Mesendoderm (in vitro differentiated cells): ENCODE results near the gene SENP8.
"Not testable (repeated sequence)": the region's sequence is repeated elsewhere in the genome, so short reads cannot be mapped to it uniquely, and the experiment has no call there.

ENCODE experiments used
- DNase-seq: peaks from one replicate; pipeline ENCODE4 v3.0.0; 2013
- H2AK5ac ChIP-seq: 2 replicates; pipeline ENCODE4 v1.6.1; 2013; ENCODE audit warnings: low read length, inconsistent platforms
- H2BK120ac ChIP-seq: 2 replicates; pipeline ENCODE4 v1.6.1; 2013; ENCODE audit warnings: low read depth, mild to moderate bottlenecking, low read length, moderate library complexity, mixed read lengths
- H2BK15ac ChIP-seq: replicated peaks from 2 replicates; pipeline ENCODE4 v1.6.1; 2013; ENCODE audit warnings: low read depth, mild to moderate bottlenecking, moderate library complexity
- H2BK5ac ChIP-seq: 2 replicates; pipeline ENCODE4 v1.6.1; 2013; ENCODE audit warnings: low read length, inconsistent platforms
- H3K18ac ChIP-seq: 2 replicates; pipeline ENCODE4 v1.6.1; 2013; ENCODE audit warnings: mild to moderate bottlenecking, low read length, mixed read lengths
- H3K23ac ChIP-seq: one replicate; pipeline ENCODE4 v1.6.1; 2013; ENCODE audit warnings: low read length
- H3K27ac ChIP-seq: 2 replicates; pipeline ENCODE4 v1.5.1; 2013; ENCODE audit warnings: low read depth, mild to moderate bottlenecking, inconsistent platforms, low read length, moderate library complexity
- H3K27me3 ChIP-seq: 2 replicates; pipeline ENCODE4 v1.6.1; 2013; ENCODE audit warnings: low read length, control low read depth, mild to moderate bottlenecking, inconsistent platforms; ENCODE audit not compliant: insufficient read depth, poor library complexity
- H3K36me3 ChIP-seq: 2 replicates; pipeline ENCODE4 v1.6.1; 2013; ENCODE audit warnings: low read length, inconsistent platforms; ENCODE audit not compliant: control insufficient read depth, insufficient read depth
- H3K4ac ChIP-seq: one replicate; pipeline ENCODE4 v1.6.1; 2013; ENCODE audit warnings: low read depth, mild to moderate bottlenecking, low read length, moderate library complexity
- H3K4me1 ChIP-seq: 2 replicates; pipeline ENCODE4 v1.6.1; 2013; ENCODE audit warnings: low read depth, low read length, inconsistent platforms; ENCODE audit not compliant: control insufficient read depth
- H3K4me2 ChIP-seq: 2 replicates; pipeline ENCODE4 v1.6.1; 2013; ENCODE audit warnings: low read length
- H3K4me3 ChIP-seq: 2 replicates; pipeline ENCODE4 v1.5.1; 2013; ENCODE audit warnings: mild to moderate bottlenecking, low read length
- H3K56ac ChIP-seq: one replicate; pipeline ENCODE4 v1.6.1; 2013; ENCODE audit warnings: low read length
- H3K79me1 ChIP-seq: 2 replicates; pipeline ENCODE4 v1.6.1; 2013; ENCODE audit warnings: low read length, inconsistent platforms
- H3K79me2 ChIP-seq: 2 replicates; pipeline ENCODE4 v1.6.1; 2013; ENCODE audit warnings: mild to moderate bottlenecking, low read length; ENCODE audit not compliant: control insufficient read depth, insufficient read depth
- H3K9ac ChIP-seq: 2 replicates; pipeline ENCODE4 v1.6.1; 2013; ENCODE audit warnings: low read length, inconsistent platforms
- H4K5ac ChIP-seq: one replicate; pipeline ENCODE4 v1.6.1; 2013; ENCODE audit warnings: low read length
- H4K8ac ChIP-seq: one replicate; pipeline ENCODE4 v1.6.1; 2013; ENCODE audit warnings: low read depth, mild to moderate bottlenecking, control low read depth, low read length, moderate library complexity
- WGBS: extraction: QIAGEN DNeasy Blood & Tissue Kit; methylation state at CpG from one replicate; pipeline ENCODE4 v1.1.7; 2013; ENCODE audit warnings: low lambda C conversion rate, missing lambda C conversion rate; ENCODE audit not compliant: insufficient coverage; ENCODE audit errors: extremely low coverage; 5-methylcytosine and 5-hydroxymethylcytosine counted together

SENP8 gene

GRCh38 chr15:72170691-72171090 lies 52.5 kb downstream of the SENP8 start:
- Histone ChIP-seq H3K4me2 (no peak overlapping the region), H3K27me3 (no peaks in the 10 kb centered on the region), H2BK15ac (no peak overlapping the region), H3K4ac (no peak overlapping the region), H4K5ac (no peak overlapping the region), H3K23ac (no peak overlapping the region), H3K4me1 (peaks cover 6% of the 10 kb centered on the region), H3K18ac (no peak overlapping the region), H2AK5ac (no peak overlapping the region), H3K27ac (no peak overlapping the region), H3K79me2 (no peaks in the 10 kb centered on the region), H4K8ac (no peak overlapping the region), H3K36me3 (no peaks in the 10 kb centered on the region), H3K79me1 (no peaks in the 10 kb centered on the region), H3K56ac (no peak overlapping the region), H3K9ac (no peak overlapping the region), H2BK120ac (no peak overlapping the region), H3K4me3 (no peak overlapping the region), H2BK5ac (no peak overlapping the region)
- DNase-seq: no peak
- no CpG with 5 or more reads among the region's 7 CpGs for WGBS

- H3K4me2 ChIP-seq, H3K79me1 ChIP-seq, H2BK120ac ChIP-seq, H2BK15ac ChIP-seq, H3K23ac ChIP-seq, H3K4me1 ChIP-seq, H4K5ac ChIP-seq, H3K36me3 ChIP-seq, H3K9ac ChIP-seq, H3K56ac ChIP-seq, H2BK5ac ChIP-seq, H2AK5ac ChIP-seq, H3K27ac ChIP-seq, DNase-seq, H3K79me2 ChIP-seq, H3K18ac ChIP-seq, H4K8ac ChIP-seq, H3K4ac ChIP-seq, H3K27me3 ChIP-seq, H3K4me3 ChIP-seq: not testable (repeated sequence)
- WGBS: no CpG with 5 or more reads among the region's 10 CpGs
Measured at GRCh38 chr15:72171978-72172377, 53.8 kb downstream of the SENP8 start.

- Histone ChIP-seq H3K79me2 (no peaks in the 10 kb centered on the region), H3K56ac (no peak overlapping the region), H3K4me3 (no peak overlapping the region), H4K5ac (no peak overlapping the region), H2BK15ac (no peak overlapping the region), H4K8ac (no peak overlapping the region), H3K4ac (no peak overlapping the region), H2BK5ac (no peak overlapping the region), H2AK5ac (no peak overlapping the region), H3K79me1 (no peaks in the 10 kb centered on the region), H3K18ac (no peak overlapping the region), H3K9ac (no peak overlapping the region), H2BK120ac (no peak overlapping the region), H3K27me3 (no peaks in the 10 kb centered on the region), H3K23ac (no peak overlapping the region), H3K27ac (no peak overlapping the region), H3K4me2 (no peak overlapping the region), H3K4me1 (peaks cover 6% of the 10 kb centered on the region), H3K36me3 (no peaks in the 10 kb centered on the region)
- DNase-seq: no peak
- no CpG with 5 or more reads among the region's 5 CpGs for WGBS
Measured at GRCh38 chr15:72172796-72173195, 54.6 kb downstream of the SENP8 start.

GRCh38 chr15:72173401-72173800 lies 55.2 kb downstream of the SENP8 start:
- H2BK15ac ChIP-seq: no peak overlapping the region
- no peaks in the 10 kb centered on the region for H3K27me3 ChIP-seq
- H3K9ac ChIP-seq: no peak overlapping the region
- no peaks in the 10 kb centered on the region for H3K79me1 ChIP-seq
- H3K56ac ChIP-seq: no peak overlapping the region
- H3K36me3 ChIP-seq: no peaks in the 10 kb centered on the region
- no peak overlapping the region for H3K23ac ChIP-seq
- no peak overlapping the region for H2AK5ac ChIP-seq
- DNase-seq: no peak
- peaks cover 2% of the 10 kb centered on the region for H3K4me1 ChIP-seq
- H2BK5ac ChIP-seq: no peak overlapping the region
- H4K5ac ChIP-seq: no peak overlapping the region
- no peak overlapping the region for H2BK120ac ChIP-seq
- H3K18ac ChIP-seq: no peak overlapping the region
- H4K8ac ChIP-seq: no peak overlapping the region
- H3K4ac ChIP-seq: no peak overlapping the region
- H3K4me2 ChIP-seq: no peak overlapping the region
- H3K27ac ChIP-seq: no peak overlapping the region
- H3K79me2 ChIP-seq: no peaks in the 10 kb centered on the region
- no CpG with 5 or more reads among the region's 6 CpGs for WGBS
- no peak overlapping the region for H3K4me3 ChIP-seq

- H2BK120ac ChIP-seq: no peak overlapping the region
- no CpG with 5 or more reads among the region's 12 CpGs for WGBS
Measured at GRCh38 chr15:72173864-72174550, 55.8 kb downstream of the SENP8 start.

GRCh38 chr15:72174551-72175165 lies 56.5 kb downstream of the SENP8 start:
- H2AK5ac ChIP-seq: no peak overlapping the region
- H3K4me2 ChIP-seq: no peak overlapping the region
- no peak overlapping the region for H4K8ac ChIP-seq
- no peak overlapping the region for H3K23ac ChIP-seq
- no peak overlapping the region for H3K9ac ChIP-seq
- no peak overlapping the region for H3K4me3 ChIP-seq
- no peaks in the 10 kb centered on the region for H3K36me3 ChIP-seq
- no peak overlapping the region for H2BK120ac ChIP-seq
- no peaks in the 10 kb centered on the region for H3K27me3 ChIP-seq
- H3K79me2 ChIP-seq: no peaks in the 10 kb centered on the region
- no peak overlapping the region for H3K56ac ChIP-seq
- H3K4ac ChIP-seq: no peak overlapping the region
- WGBS: no CpG with 5 or more reads among the region's 5 CpGs
- H3K18ac ChIP-seq: no peak overlapping the region
- no peaks in the 10 kb centered on the region for H3K79me1 ChIP-seq
- no peak for DNase-seq
- no peak overlapping the region for H2BK15ac ChIP-seq
- no peak overlapping the region for H3K27ac ChIP-seq
- H3K4me1 ChIP-seq: no peaks in the 10 kb centered on the region
- no peak overlapping the region for H4K5ac ChIP-seq
- H2BK5ac ChIP-seq: no peak overlapping the region

More at GRCh38 chr15:72173864-72174550, 55.8 kb downstream of the SENP8 start:
- Histone ChIP-seq H3K4me2 (no peak overlapping the region), H4K5ac (no peak overlapping the region), H4K8ac (no peak overlapping the region), H3K4ac (no peak overlapping the region), H3K23ac (no peak overlapping the region), H3K4me1 (no peaks in the 10 kb centered on the region), H3K27me3 (no peaks in the 10 kb centered on the region), H3K4me3 (no peak overlapping the region), H3K79me2 (no peaks in the 10 kb centered on the region), H2BK15ac (no peak overlapping the region), H3K79me1 (no peaks in the 10 kb centered on the region), H3K36me3 (no peaks in the 10 kb centered on the region), H2AK5ac (no peak overlapping the region), H3K56ac (no peak overlapping the region), H3K9ac (no peak overlapping the region), H2BK5ac (no peak overlapping the region), H3K27ac (no peak overlapping the region), H3K18ac (no peak overlapping the region)
- no peak for DNase-seq
